Hepatocyte (in vitro differentiated cells): ENCODE results near the gene PRTG. TPM values are rescaled to one million over a fixed set of nuclear protein-coding genes. Genes with fewer than 3 reads are reported as not detected.

Source experiments
- DNase-seq: peaks from one replicate; pipeline ENCODE4 v3.0.0-alpha.2; 2016; ENCODE audit warnings: low spot score
- H2AFZ ChIP-seq: fragments of 200-600 bp; sonication (generic); 2 replicates; pipeline ENCODE4 v1.6.0; 2016; ENCODE audit warnings: antibody characterized with exemption, mild to moderate bottlenecking
- H3K27ac ChIP-seq: fragments of 200-600 bp; sonication (generic); 2 replicates; pipeline ENCODE4 v1.5.1; 2016; ENCODE audit warnings: mild to moderate bottlenecking
- H3K27me3 ChIP-seq: fragments of 200-600 bp; sonication (generic); 2 replicates; pipeline ENCODE4 v1.6.1; 2016
- H3K36me3 ChIP-seq: fragments of 200-600 bp; sonication (generic); replicated peaks from 2 replicates; pipeline ENCODE4 v1.5.1; 2016; ENCODE audit warnings: low read depth; ENCODE audit not compliant: insufficient read depth
- H3K4me1 ChIP-seq: fragments of 200-600 bp; sonication (generic); 2 replicates; pipeline ENCODE4 v1.5.1; 2016; ENCODE audit warnings: mild to moderate bottlenecking, moderate library complexity; ENCODE audit not compliant: insufficient read depth
- H3K4me2 ChIP-seq: fragments of 200-600 bp; sonication (generic); 2 replicates; pipeline ENCODE4 v1.6.0; 2016
- H3K4me3 ChIP-seq: fragments of 200-600 bp; sonication (generic); 2 replicates; pipeline ENCODE4 v1.5.1; 2016; ENCODE audit warnings: mild to moderate bottlenecking
- H3K79me2 ChIP-seq: fragments of 200-600 bp; sonication (generic); 2 replicates; pipeline ENCODE4 v1.6.0; 2017; ENCODE audit warnings: mild to moderate bottlenecking
- H3K9me2 ChIP-seq: fragments of 200-600 bp; sonication (generic); replicated peaks from 2 replicates; pipeline ENCODE4 v1.6.0; 2017; ENCODE audit warnings: mild to moderate bottlenecking; ENCODE audit not compliant: insufficient read depth
- H3K9me3 ChIP-seq: fragments of 200-600 bp; sonication (generic); 2 replicates; pipeline ENCODE4 v1.5.1; 2016; ENCODE audit warnings: low read depth, mild to moderate bottlenecking
- H4K20me1 ChIP-seq: fragments of 200-600 bp; sonication (generic); 2 replicates; pipeline ENCODE4 v1.6.0; 2016; ENCODE audit warnings: mild to moderate bottlenecking; ENCODE audit not compliant: insufficient read depth, poor library complexity, severe bottlenecking
- EZH2 ChIP-seq: fragments of 200-600 bp; sonication (generic); IDR thresholded peaks from 2 replicates; pipeline ENCODE4 v1.6.1; 2016; ENCODE audit warnings: antibody characterized with exemption, mild to moderate bottlenecking, borderline replicate concordance
- EZH2phosphoT487 ChIP-seq: fragments of 200-600 bp; sonication (generic); IDR thresholded peaks from one replicate; pipeline ENCODE4 v1.6.1; 2018; ENCODE audit warnings: antibody characterized with exemption, mild to moderate bottlenecking, low read depth, moderate library complexity; ENCODE audit not compliant: unreplicated experiment, severe bottlenecking
- WGBS: methylation state at CpG from one replicate; pipeline ENCODE4 v1.1.6; 2016; ENCODE audit warnings: low lambda C conversion rate; ENCODE audit errors: missing lambda C conversion rate; 5-methylcytosine and 5-hydroxymethylcytosine counted together
- polyA plus RNA-seq: library from polyadenylated mRNA; unstranded; fragments of >200 nt; fragmentation: Nextera tagmentation; extraction: Ambion mirVana; gene quantifications from 2 replicates; pipeline ENCODE4 v1.2.1, GENCODE V29; 2016
- total RNA-seq: library from RNA; depleted of rRNA; stranded (reverse); fragments of >200 nt; gene quantifications from 2 replicates; pipeline ENCODE4 v1.2.3, GENCODE V29; 2014
- TF ChIP-seq, protein P1 (sequence below): fragments of 200-600 bp; sonication (generic); IDR thresholded peaks from 2 replicates; pipeline ENCODE4 v1.5.1; 2016; ENCODE audit warnings: antibody characterized with exemption, mild to moderate bottlenecking; ENCODE audit not compliant: poor library complexity

The PRTG gene
- total and polyA plus RNA-seq, 2 experiments from 2014 or later, result 6.6 to 19.0 TPM

DNA sequence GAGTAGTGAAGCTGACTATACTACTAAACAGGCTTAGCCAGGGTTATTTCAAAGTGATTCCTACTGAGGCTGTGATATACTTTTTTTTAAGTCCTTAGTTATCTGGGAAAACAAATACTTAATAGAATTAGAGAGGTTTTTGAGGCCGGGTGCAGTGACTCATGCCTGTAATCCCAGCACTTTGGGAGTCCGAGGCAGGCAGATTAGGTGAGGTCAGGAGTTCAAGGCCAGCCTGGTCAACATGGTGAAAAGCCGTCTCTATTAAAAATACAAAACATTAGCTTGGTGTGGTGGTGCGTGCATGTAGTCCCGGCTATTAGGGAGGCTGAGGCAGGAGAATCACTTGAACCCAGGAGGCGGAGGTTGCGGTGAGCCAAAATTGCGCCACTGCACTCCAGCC is 34.2 kb downstream of the PRTG start:
- no peak for DNase-seq
- Histone ChIP-seq H3K79me2 (peaks cover 27% of the 10 kb centered on the region), H3K9me3 (no peaks in the 10 kb centered on the region), H3K4me2 (no peak overlapping the region), H2AFZ (no peak overlapping the region), H3K36me3 (no peaks in the 10 kb centered on the region), H3K27me3 (no peaks in the 10 kb centered on the region), H3K9me2 (no peaks in the 10 kb centered on the region), H3K4me3 (no peak overlapping the region), H3K27ac (no peak overlapping the region), H4K20me1 (no peaks in the 10 kb centered on the region), H3K4me1 (no peaks in the 10 kb centered on the region)
- WGBS, result 67% methylated on average over 8 of the region's 8 CpGs
- TF ChIP-seq, protein P1, sequence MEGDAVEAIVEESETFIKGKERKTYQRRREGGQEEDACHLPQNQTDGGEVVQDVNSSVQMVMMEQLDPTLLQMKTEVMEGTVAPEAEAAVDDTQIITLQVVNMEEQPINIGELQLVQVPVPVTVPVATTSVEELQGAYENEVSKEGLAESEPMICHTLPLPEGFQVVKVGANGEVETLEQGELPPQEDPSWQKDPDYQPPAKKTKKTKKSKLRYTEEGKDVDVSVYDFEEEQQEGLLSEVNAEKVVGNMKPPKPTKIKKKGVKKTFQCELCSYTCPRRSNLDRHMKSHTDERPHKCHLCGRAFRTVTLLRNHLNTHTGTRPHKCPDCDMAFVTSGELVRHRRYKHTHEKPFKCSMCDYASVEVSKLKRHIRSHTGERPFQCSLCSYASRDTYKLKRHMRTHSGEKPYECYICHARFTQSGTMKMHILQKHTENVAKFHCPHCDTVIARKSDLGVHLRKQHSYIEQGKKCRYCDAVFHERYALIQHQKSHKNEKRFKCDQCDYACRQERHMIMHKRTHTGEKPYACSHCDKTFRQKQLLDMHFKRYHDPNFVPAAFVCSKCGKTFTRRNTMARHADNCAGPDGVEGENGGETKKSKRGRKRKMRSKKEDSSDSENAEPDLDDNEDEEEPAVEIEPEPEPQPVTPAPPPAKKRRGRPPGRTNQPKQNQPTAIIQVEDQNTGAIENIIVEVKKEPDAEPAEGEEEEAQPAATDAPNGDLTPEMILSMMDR, result no peak
- TF ChIP-seq EZH2, result no peak

DNA sequence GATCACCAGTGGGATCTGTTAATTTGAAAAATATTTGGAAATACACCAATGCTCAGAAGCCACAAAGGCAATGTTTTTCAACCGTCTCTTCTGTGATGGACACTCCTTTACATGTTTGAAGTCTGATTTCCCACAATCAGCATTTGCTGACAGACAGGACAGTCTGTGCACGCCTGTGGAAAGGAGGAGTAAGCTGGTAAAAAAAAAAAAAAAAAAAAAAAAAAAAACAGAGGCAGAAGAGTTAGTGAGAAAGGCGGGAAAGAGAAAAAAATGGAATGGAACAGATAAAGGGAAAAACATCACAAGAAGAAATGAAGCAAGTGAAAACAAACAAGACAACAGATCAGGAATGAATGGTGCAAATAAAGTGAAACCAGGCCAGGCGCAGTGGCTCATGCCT is 35.0 kb downstream of the PRTG start:
- Histone ChIP-seq H3K9me2 (no peaks in the 10 kb centered on the region), H2AFZ (no peak overlapping the region), H3K4me2 (peak overlapping the region; percentile 10), H3K9me3 (no peaks in the 10 kb centered on the region), H3K4me3 (no peak overlapping the region), H3K36me3 (no peaks in the 10 kb centered on the region), H3K27me3 (no peaks in the 10 kb centered on the region), H4K20me1 (no peaks in the 10 kb centered on the region), H3K27ac (no peak overlapping the region), H3K4me1 (no peaks in the 10 kb centered on the region), H3K79me2 (peaks cover 23% of the 10 kb centered on the region)
- DNase-seq, result no peak
- TF ChIP-seq, protein P1, result no peak
- no peak for TF ChIP-seq EZH2
- no peak for TF ChIP-seq EZH2phosphoT487
- 66% methylated on average over 4 of the region's 4 CpGs for WGBS

DNA sequence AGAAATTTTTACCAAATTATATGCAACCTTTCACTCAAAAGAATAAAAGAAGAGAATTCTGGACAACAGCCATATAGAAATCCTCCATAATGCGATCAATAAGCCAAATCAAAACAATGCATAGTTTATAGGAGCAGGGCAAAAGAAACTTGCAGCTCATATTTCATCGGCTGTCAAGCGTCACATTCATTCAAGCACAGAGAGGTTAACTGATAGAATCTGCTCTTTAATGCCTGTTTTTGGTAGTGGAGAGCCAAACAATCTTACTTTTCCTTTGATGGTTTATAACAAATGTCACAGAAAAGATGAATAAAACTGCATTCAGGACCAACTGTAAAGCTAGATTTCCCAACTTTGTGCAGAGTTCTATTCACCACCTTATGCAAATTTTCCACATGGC is 35.4 kb downstream of the PRTG start:
- Histone ChIP-seq H3K4me1 (no peaks in the 10 kb centered on the region), H3K9me2 (no peaks in the 10 kb centered on the region), H3K27me3 (no peaks in the 10 kb centered on the region), H3K9me3 (no peaks in the 10 kb centered on the region), H3K36me3 (no peaks in the 10 kb centered on the region), H3K27ac (no peak overlapping the region), H3K4me2 (peak overlapping the region; percentile 10), H4K20me1 (no peaks in the 10 kb centered on the region), H3K79me2 (peaks cover 19% of the 10 kb centered on the region), H3K4me3 (no peak overlapping the region), H2AFZ (no peak overlapping the region)
- WGBS, result 37% methylated on average over 3 of the region's 3 CpGs
- TF ChIP-seq, protein P1, result no peak
- TF ChIP-seq EZH2phosphoT487 (no peak), EZH2 (no peak)
- DNase-seq, result no peak

GRCh38 chr15:55703873-55704301 is 39.1 kb downstream of the PRTG start:
- WGBS, result 50% methylated on average over 2 of the region's 2 CpGs

More at GRCh38 chr15:55703873-55704301, 39.1 kb downstream of the PRTG start:
- Histone ChIP-seq H3K9me3 (no peaks in the 10 kb centered on the region), H2AFZ (no peak overlapping the region), H3K27ac (no peak overlapping the region), H4K20me1 (no peaks in the 10 kb centered on the region), H3K4me3 (no peak overlapping the region), H3K4me1 (no peaks in the 10 kb centered on the region), H3K27me3 (no peaks in the 10 kb centered on the region), H3K36me3 (no peaks in the 10 kb centered on the region), H3K9me2 (no peaks in the 10 kb centered on the region), H3K4me2 (no peak overlapping the region), H3K79me2 (peaks cover 12% of the 10 kb centered on the region)
- TF ChIP-seq EZH2 (no peak), EZH2phosphoT487 (no peak)
- TF ChIP-seq, protein P1, result no peak
- no peak for DNase-seq
